LNCaP clone FGC (cell line): ENCODE results near the gene TPRKB.
A peak's percentile ranks its signal among the peaks of the same experiment; 100 is the strongest.
"Not testable (repeated sequence)": the region's sequence is repeated elsewhere in the genome, so short reads cannot be mapped to it uniquely, and the experiment has no call there.

ENCODE experiments used
- DNase-seq: peaks from one replicate; pipeline ENCODE4 v3.0.0-alpha.2; 2011; ENCODE audit warnings: low read depth
- H3K4me3 ChIP-seq: 2 replicates; pipeline ENCODE4 v1.5.1; 2011; ENCODE audit warnings: mild to moderate bottlenecking, low read depth, low read length, control low read depth
- CTCF ChIP-seq: IDR thresholded peaks from 2 replicates; pipeline ENCODE4 v1.5.1; 2012; ENCODE audit warnings: mild to moderate bottlenecking; ENCODE audit not compliant: control insufficient read depth, insufficient read depth; ENCODE audit errors: extremely low read depth

Gene TPRKB

GRCh38 chr2:73736378-73736777, 767 bp downstream of the TPRKB start:
- no peak for TF ChIP-seq CTCF
- H3K4me3 ChIP-seq: peak overlapping the region; percentile 80
- DNase-seq: no peak

DNA sequence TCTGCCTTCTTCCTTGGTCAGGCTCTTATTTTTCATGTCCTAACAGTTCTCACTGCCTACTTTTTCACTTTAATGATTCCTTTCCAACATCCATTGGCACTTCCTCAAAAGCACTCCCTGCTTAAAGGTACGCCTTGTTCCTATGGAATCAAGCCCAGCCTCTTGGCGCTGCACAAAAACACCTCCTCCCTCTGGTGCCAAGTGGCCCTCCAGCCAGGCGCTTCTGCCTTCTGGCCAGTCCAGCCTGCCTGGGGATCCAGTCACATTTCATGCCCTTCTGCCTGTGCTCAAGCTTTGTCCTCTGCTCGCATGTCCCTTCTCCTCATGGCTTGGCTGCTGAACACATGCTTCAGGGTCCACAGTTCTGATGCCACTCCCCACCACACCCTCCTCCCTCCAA, 6.3 kb downstream of the TPRKB start:
- peak; percentile 87 for DNase-seq
- TF ChIP-seq CTCF: no peak
- no peak overlapping the region; the same call in 1 of the 2 replicates for H3K4me3 ChIP-seq

DNA sequence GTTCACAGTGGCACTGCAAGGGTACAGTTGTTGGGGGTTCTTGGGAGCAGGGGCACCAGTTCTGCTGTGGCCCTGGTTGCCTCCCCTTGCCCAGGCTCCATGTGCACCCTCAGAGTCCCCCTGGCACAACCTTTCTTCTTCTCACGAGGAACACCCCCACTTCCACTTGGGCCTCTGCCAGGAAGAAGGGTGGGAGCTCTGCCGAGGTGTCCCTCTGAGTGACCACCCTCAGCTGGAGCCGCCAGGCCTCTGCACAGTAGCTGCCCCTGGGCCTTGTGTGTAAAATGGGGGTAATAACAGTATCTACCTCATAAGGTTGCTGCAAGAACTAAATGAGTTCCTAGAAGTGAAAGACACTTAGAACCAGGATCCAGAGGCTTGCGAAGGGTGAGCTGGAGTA, 8.4 kb downstream of the TPRKB start:
- no peak for TF ChIP-seq CTCF
- DNase-seq: no peak
- H3K4me3 ChIP-seq: no peak overlapping the region

DNA sequence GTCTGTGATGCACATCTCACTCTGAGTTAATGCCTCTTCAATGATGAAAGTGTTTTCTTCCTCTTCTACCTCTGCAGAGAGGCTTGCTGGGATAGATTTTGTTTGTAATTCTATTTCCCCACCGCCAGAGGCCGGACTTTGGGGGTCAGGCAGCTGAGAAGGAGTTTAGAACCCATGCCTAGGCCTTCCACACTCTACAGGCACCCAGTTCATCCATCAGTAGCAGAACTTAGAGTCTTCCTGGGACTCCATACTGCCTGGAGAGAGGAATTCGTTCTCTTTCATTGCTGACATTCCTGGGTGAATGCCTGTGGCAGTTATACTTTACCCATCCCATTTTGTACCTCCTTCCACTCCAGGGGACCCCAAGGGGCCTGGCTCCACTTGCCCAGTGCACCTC, 9.1 kb downstream of the TPRKB start:
- no peak overlapping the region for H3K4me3 ChIP-seq
- TF ChIP-seq CTCF: no peak
- DNase-seq: no peak

- H3K4me3 ChIP-seq, DNase-seq: not testable (repeated sequence)
These were observed 10.5 kb downstream of the TPRKB start for GRCh38 chr2:73726657-73727056.

DNA sequence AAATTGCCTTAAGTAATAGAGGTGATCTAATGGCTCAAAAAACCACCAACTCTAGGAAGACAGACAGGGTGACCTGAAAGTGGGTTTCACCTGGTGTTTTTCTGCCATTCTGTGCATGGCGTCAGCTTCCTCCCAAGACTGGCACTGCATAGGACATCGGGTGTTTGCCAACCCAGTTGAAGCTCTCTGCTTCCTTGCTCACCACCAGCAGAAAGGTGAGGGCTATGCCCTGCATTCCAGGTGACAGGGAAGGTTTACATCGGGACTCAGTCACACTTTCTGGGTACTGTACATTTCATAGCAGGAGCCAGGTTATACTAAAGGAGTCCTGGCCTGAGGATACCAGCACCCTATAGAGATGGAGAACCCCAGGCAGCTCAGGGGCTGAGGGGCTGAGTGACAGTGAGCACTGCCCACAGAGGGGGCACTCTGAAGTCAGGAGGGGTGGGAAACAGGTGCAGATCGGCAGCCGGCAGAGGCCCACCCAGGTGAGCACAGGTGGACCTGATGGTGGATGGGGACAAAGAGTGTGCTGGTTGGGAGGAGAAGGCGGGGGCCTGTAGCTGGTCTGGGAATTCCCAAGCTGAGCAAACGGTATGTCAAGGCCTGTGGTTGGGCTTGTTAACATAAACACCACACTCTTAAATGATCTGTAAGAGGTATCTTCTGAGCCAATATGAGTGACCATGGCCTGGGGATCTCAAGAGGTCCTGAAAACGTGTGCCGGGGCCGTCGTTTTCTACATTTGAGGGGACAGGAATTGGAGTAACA, 18.1 kb downstream of the TPRKB start:
- DNase-seq: no peak
- TF ChIP-seq CTCF: no peak
- H3K4me3 ChIP-seq: no peak overlapping the region

DNA sequence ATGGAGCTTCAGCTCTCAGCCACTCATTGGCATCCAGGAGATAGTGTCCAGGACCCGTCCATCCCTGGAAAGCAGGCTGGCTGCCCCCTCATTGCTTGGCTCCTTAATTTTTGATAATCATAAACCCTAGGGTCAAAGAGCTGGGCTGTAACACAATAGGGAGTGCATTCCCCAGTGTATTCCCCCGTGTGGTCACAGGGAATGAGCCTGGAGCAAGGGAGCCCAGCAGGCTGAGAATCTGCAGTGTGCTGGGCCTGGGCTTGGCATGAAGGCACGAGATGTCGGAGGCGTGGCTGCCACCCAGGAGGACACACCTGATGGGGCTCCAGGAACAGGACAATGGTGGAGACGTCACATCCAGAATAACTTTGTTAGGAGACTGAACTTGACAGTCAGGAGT, 18.7 kb downstream of the TPRKB start:
- no peak overlapping the region for H3K4me3 ChIP-seq
- TF ChIP-seq CTCF: no peak

GRCh38 chr2:73717695-73718094, 19.4 kb downstream of the TPRKB start:
- DNase-seq, H3K4me3 ChIP-seq: not testable (repeated sequence)

More for the DNA sequence above, 18.7 kb downstream of the TPRKB start:
- DNase-seq: no peak
